GM23248 (cell line): ENCODE data around the gene SIPA1L3.

Source experiments
- EZH2 ChIP-seq: fragments of 200-600 bp; sonication (generic); IDR thresholded peaks from 2 replicates; pipeline ENCODE4 v1.6.1; 2018; ENCODE audit warnings: antibody characterized with exemption, mild to moderate bottlenecking; ENCODE audit not compliant: insufficient read depth, poor library complexity, severe bottlenecking
- EZH2phosphoT487 ChIP-seq: fragments of 200-600 bp; sonication (generic); IDR thresholded peaks from 2 replicates; pipeline ENCODE4 v1.6.1; 2018; ENCODE audit warnings: antibody characterized with exemption, moderate library complexity, mild to moderate bottlenecking, low read depth; ENCODE audit not compliant: insufficient read depth

DNA sequence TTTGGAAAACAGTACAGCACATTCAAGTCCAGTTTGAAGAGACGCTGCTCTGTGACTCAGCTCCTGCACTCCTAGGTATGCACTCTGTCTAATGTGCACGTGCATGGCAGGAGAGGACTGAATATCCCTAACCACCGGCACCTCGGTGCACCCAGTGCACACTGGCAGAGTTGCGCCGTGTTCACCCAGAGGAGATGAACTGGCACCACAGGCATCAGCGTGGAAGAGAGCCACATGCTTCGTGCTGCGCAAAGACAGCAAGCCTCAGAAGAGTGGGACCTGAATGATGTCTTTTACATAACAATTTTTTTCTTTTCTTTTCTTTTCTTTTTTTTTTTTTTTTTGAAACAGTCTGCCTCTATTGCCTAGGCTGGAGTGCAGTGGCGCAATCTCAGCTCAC, 194.7 kb downstream of the SIPA1L3 start:
- TF ChIP-seq EZH2phosphoT487 (no peak), EZH2 (no peak)
